ENCODE data around the gene WDFY2. TPM values are rescaled to one million over a fixed set of nuclear protein-coding genes. Genes with fewer than 3 reads are reported as not detected.

WDFY2 gene
- total RNA-seq, 4 donors from 2014 or later: 7.7 to 23.3 (median 18.2) TPM

GRCh38 chr13:51666374-51666773 lies 82.1 kb downstream of the WDFY2 start:
- TF ChIP-seq POLR2A (IDR thresholded peaks at IDR 0.05) (no peak), CTCF (IDR thresholded peaks at IDR 0.05) (no peak)

GRCh38 chr13:51666839-51667238 lies 82.6 kb downstream of the WDFY2 start:
- peaks cover 0 to 12% (median 0%) of the 10 kb centered on the region in 3 donors for H3K36me3 ChIP-seq
- no peaks in the 10 kb centered on the region for H3K9me3 ChIP-seq
- DNase-seq: no peak
- intact Hi-C loops (cut with DNase I): no loop called here
- TF ChIP-seq POLR2A (IDR thresholded peaks at IDR 0.05) (no peak), CTCF (IDR thresholded peaks at IDR 0.05) (no peak)
- H3K4me1 ChIP-seq: peaks cover 0 to 64% (median 13%) of the 10 kb centered on the region in 3 donors
- H3K27me3 ChIP-seq: no peaks in the 10 kb centered on the region
- 92 to 94% methylated on average over 1 of the region's 1 CpG for WGBS, 2 donors
- H3K4me3 ChIP-seq: no peak overlapping the region
- H3K27ac ChIP-seq: peak overlapping the region in 1 of 4 donors; percentile 74

More at GRCh38 chr13:51666374-51666773, 82.1 kb downstream of the WDFY2 start:
- 55 to 100% methylated on average over 1 of the region's 1 CpG for WGBS, 2 donors
- Histone ChIP-seq H3K4me1 (peaks cover 0 to 64% (median 13%) of the 10 kb centered on the region in 3 donors), H3K36me3 (peaks cover 0 to 15% (median 0%) of the 10 kb centered on the region in 3 donors), H3K9me3 (no peaks in the 10 kb centered on the region), H3K4me3 (no peak overlapping the region), H3K27me3 (no peaks in the 10 kb centered on the region), H3K27ac (peak overlapping the region in 2 of 4 donors; percentile 70 to 74)
- intact Hi-C loops (cut with DNase I): no loop called here
- DNase-seq: no peak

- Histone ChIP-seq H3K36me3 (no peaks in the 10 kb centered on the region), H3K4me3 (no peak overlapping the region), H3K27me3 (no peaks in the 10 kb centered on the region), H3K4me1 (peaks cover 0 to 72% (median 16%) of the 10 kb centered on the region in 3 donors), H3K9me3 (no peaks in the 10 kb centered on the region), H3K27ac (no peak overlapping the region)
- TF ChIP-seq CTCF (IDR thresholded peaks at IDR 0.05) (no peak), POLR2A (IDR thresholded peaks at IDR 0.05) (no peak)
- intact Hi-C loops (cut with DNase I): no loop called here
- DNase-seq: no peak
- WGBS, 2 donors: 73 to 81% methylated on average over 6 of the region's 6 CpGs
Observed at GRCh38 chr13:51668580-51669195, 84.4 kb downstream of the WDFY2 start.

GRCh38 chr13:51673165-51673564 lies 88.9 kb downstream of the WDFY2 start:
- no peaks in the 10 kb centered on the region for H3K36me3 ChIP-seq
- peak overlapping the region in 3 of 4 donors; percentile 81 to 90 (median 89) for H3K27ac ChIP-seq
- TF ChIP-seq CTCF (IDR thresholded peaks at IDR 0.05) (no peak), POLR2A (IDR thresholded peaks at IDR 0.05) (no peak)
- intact Hi-C loops (cut with DNase I): no loop called here
- DNase-seq: no peak
- H3K9me3 ChIP-seq: no peaks in the 10 kb centered on the region
- 72 to 78% methylated on average over 2 of the region's 2 CpGs for WGBS, 2 donors
- no peak overlapping the region for H3K4me3 ChIP-seq
- H3K27me3 ChIP-seq: no peaks in the 10 kb centered on the region
- H3K4me1 ChIP-seq: peaks cover 0 to 64% (median 3%) of the 10 kb centered on the region in 3 donors

- intact Hi-C loops (cut with DNase I): no loop called here
- H3K27ac ChIP-seq: peak overlapping the region; percentile 66 to 90 (median 85)
- WGBS, 2 donors: 14 to 57% methylated on average over 5 of the region's 5 CpGs
Observed at GRCh38 chr13:51674276-51674675, 90.0 kb downstream of the WDFY2 start.

More at GRCh38 chr13:51674276-51674675, 90.0 kb downstream of the WDFY2 start:
- Histone ChIP-seq H3K36me3 (no peaks in the 10 kb centered on the region), H3K27me3 (no peaks in the 10 kb centered on the region), H3K4me3 (no peak overlapping the region), H3K4me1 (peaks cover 0 to 53% (median 3%) of the 10 kb centered on the region in 3 donors), H3K9me3 (no peaks in the 10 kb centered on the region)
- TF ChIP-seq CTCF (IDR thresholded peaks at IDR 0.05) (no peak), POLR2A (IDR thresholded peaks at IDR 0.05) (no peak)
- DNase-seq: no peak
